BLaER1 (cell line): Measurements from ENCODE around the gene AAMP.
A peak's percentile ranks its signal among the peaks of the same experiment; 100 is the strongest.
"Not testable (repeated sequence)": the region's sequence is repeated elsewhere in the genome, so short reads cannot be mapped to it uniquely, and the experiment has no call there.

Source experiments
- H3K27ac ChIP-seq: shearing (Covaris generic); formaldehyde crosslinking; 2 replicates; pipeline ENCODE4 v1.8.1; 2022
- H3K27me3 ChIP-seq: shearing (Covaris generic); formaldehyde crosslinking; 2 replicates; pipeline ENCODE4 v1.8.1; 2022
- H3K36me3 ChIP-seq: shearing (Covaris generic); formaldehyde crosslinking; 2 replicates; pipeline ENCODE4 v1.8.1; 2022
- H3K4me1 ChIP-seq: shearing (Covaris generic); formaldehyde crosslinking; 2 replicates; pipeline ENCODE4 v1.8.1; 2022
- H3K4me2 ChIP-seq: shearing (Covaris generic); formaldehyde crosslinking; 2 replicates; pipeline ENCODE4 v1.8.1; 2022
- H3K4me3 ChIP-seq: shearing (Covaris generic); formaldehyde crosslinking; 2 replicates; pipeline ENCODE4 v1.8.1; 2022
- H3K9ac ChIP-seq: shearing (Covaris generic); formaldehyde crosslinking; 2 replicates; pipeline ENCODE4 v1.8.1; 2022
- H3K9me3 ChIP-seq: shearing (Covaris generic); formaldehyde crosslinking; 2 replicates; pipeline ENCODE4 v1.8.1; 2022
- H4K20me1 ChIP-seq: shearing (Covaris generic); formaldehyde crosslinking; 2 replicates; pipeline ENCODE4 v1.8.1; 2022
- Cebpa-rat ChIP-seq: shearing (Covaris generic); IDR thresholded peaks from 2 replicates; pipeline ENCODE4 v1.8.1; 2022

Gene AAMP

GRCh38 chr2:218276986-218277755 is 7.2 kb upstream of the AAMP start:
- H4K20me1 ChIP-seq = no peaks in the 10 kb centered on the region
- H3K4me3 ChIP-seq = no peak overlapping the region
- peaks cover 16% of the 10 kb centered on the region for H3K4me1 ChIP-seq
- H3K9ac ChIP-seq = no peak overlapping the region
- TF ChIP-seq Cebpa-rat = no peak
- no peaks in the 10 kb centered on the region for H3K9me3 ChIP-seq
- H3K4me2 ChIP-seq = no peak overlapping the region
- no peak overlapping the region for H3K27ac ChIP-seq
- no peaks in the 10 kb centered on the region for H3K27me3 ChIP-seq
- peaks cover 81% of the 10 kb centered on the region for H3K36me3 ChIP-seq

- Histone ChIP-seq H3K4me1 (peaks cover 27% of the 10 kb centered on the region), H3K4me3 (no peak overlapping the region), H3K9me3 (no peaks in the 10 kb centered on the region), H3K36me3 (peaks cover 71% of the 10 kb centered on the region), H3K27ac (no peak overlapping the region), H4K20me1 (no peaks in the 10 kb centered on the region), H3K4me2 (no peak overlapping the region), H3K27me3 (no peaks in the 10 kb centered on the region), H3K9ac (no peak overlapping the region)
- TF ChIP-seq Cebpa-rat = no peak
Measured at GRCh38 chr2:218275371-218276072, 5.6 kb upstream of the AAMP start.

- Histone ChIP-seq H3K27me3 (no peaks in the 10 kb centered on the region), H3K27ac (no peak overlapping the region), H3K4me1 (peaks cover 27% of the 10 kb centered on the region), H4K20me1 (peaks cover under 1% of the 10 kb centered on the region; the same call in 1 of the 2 replicates), H3K9me3 (no peaks in the 10 kb centered on the region), H3K36me3 (peaks cover 61% of the 10 kb centered on the region), H3K9ac (no peak overlapping the region; the same call in 1 of the 2 replicates), H3K4me2 (no peak overlapping the region), H3K4me3 (no peak overlapping the region)
- no peak for TF ChIP-seq Cebpa-rat
Measured at GRCh38 chr2:218274586-218274985, 4.6 kb upstream of the AAMP start.

GRCh38 chr2:218273908-218274249 is 3.9 kb upstream of the AAMP start:
- peaks cover 32% of the 10 kb centered on the region for H3K4me1 ChIP-seq
- no peak overlapping the region for H3K4me2 ChIP-seq
- H3K27ac ChIP-seq = no peak overlapping the region
- H3K4me3 ChIP-seq = no peak overlapping the region
- no peak for TF ChIP-seq Cebpa-rat
- H3K36me3 ChIP-seq = peaks cover 54% of the 10 kb centered on the region
- no peaks in the 10 kb centered on the region for H3K27me3 ChIP-seq
- H3K9ac ChIP-seq = no peak overlapping the region
- no peaks in the 10 kb centered on the region for H3K9me3 ChIP-seq
- H4K20me1 ChIP-seq = peaks cover 8% of the 10 kb centered on the region

- Histone ChIP-seq H3K36me3 (peaks cover 49% of the 10 kb centered on the region), H3K4me1 (peaks cover 37% of the 10 kb centered on the region), H4K20me1 (peaks cover 13% of the 10 kb centered on the region), H3K4me2 (peak overlapping the region; percentile 94)
- not testable (repeated sequence) for H3K9ac ChIP-seq, H3K4me3 ChIP-seq, H3K27me3 ChIP-seq, H3K27ac ChIP-seq, H3K9me3 ChIP-seq
Measured at GRCh38 chr2:218273214-218273907, 3.4 kb upstream of the AAMP start.

- no peak overlapping the region for H3K9ac ChIP-seq
- peak overlapping the region; percentile 94 for H3K4me2 ChIP-seq
- TF ChIP-seq Cebpa-rat = no peak
- H3K4me3 ChIP-seq = 0 out of 2 replicates have a peak overlapping the region, but pooled peaks have one; percentile 84
- peaks cover 18% of the 10 kb centered on the region for H4K20me1 ChIP-seq
- no peak overlapping the region for H3K27ac ChIP-seq
- H3K4me1 ChIP-seq = peaks cover 39% of the 10 kb centered on the region
- peaks cover 49% of the 10 kb centered on the region for H3K36me3 ChIP-seq
- H3K9me3 ChIP-seq = no peaks in the 10 kb centered on the region
- H3K27me3 ChIP-seq = no peaks in the 10 kb centered on the region
Measured at GRCh38 chr2:218272531-218273212, 2.7 kb upstream of the AAMP start.

GRCh38 chr2:218271865-218272530 is 2.1 kb upstream of the AAMP start:
- Histone ChIP-seq H3K4me3 (peak overlapping the region; percentile 84; the same call in 1 of the 2 replicates), H3K36me3 (peaks cover 49% of the 10 kb centered on the region), H3K4me2 (peak overlapping the region; percentile 94), H3K9me3 (no peaks in the 10 kb centered on the region), H3K27me3 (no peaks in the 10 kb centered on the region), H3K27ac (no peak overlapping the region), H3K9ac (no peak overlapping the region), H3K4me1 (peaks cover 39% of the 10 kb centered on the region), H4K20me1 (peaks cover 25% of the 10 kb centered on the region)
- no peak for TF ChIP-seq Cebpa-rat

GRCh38 chr2:218271487-218271797 is 1.5 kb upstream of the AAMP start:
- peak overlapping the region; percentile 81 for H3K9ac ChIP-seq

More at GRCh38 chr2:218271487-218271797, 1.5 kb upstream of the AAMP start:
- Histone ChIP-seq H3K4me3 (peak overlapping the region; percentile 84), H3K9me3 (no peaks in the 10 kb centered on the region), H3K4me2 (peak overlapping the region; percentile 94), H4K20me1 (peaks cover 31% of the 10 kb centered on the region), H3K27ac (peak overlapping the region; percentile 55; the same call in 1 of the 2 replicates), H3K36me3 (peaks cover 49% of the 10 kb centered on the region), H3K4me1 (peaks cover 39% of the 10 kb centered on the region), H3K27me3 (no peaks in the 10 kb centered on the region)
- no peak for TF ChIP-seq Cebpa-rat
